ENCODE results near the gene SHISAL1.

Gene SHISAL1

DNA sequence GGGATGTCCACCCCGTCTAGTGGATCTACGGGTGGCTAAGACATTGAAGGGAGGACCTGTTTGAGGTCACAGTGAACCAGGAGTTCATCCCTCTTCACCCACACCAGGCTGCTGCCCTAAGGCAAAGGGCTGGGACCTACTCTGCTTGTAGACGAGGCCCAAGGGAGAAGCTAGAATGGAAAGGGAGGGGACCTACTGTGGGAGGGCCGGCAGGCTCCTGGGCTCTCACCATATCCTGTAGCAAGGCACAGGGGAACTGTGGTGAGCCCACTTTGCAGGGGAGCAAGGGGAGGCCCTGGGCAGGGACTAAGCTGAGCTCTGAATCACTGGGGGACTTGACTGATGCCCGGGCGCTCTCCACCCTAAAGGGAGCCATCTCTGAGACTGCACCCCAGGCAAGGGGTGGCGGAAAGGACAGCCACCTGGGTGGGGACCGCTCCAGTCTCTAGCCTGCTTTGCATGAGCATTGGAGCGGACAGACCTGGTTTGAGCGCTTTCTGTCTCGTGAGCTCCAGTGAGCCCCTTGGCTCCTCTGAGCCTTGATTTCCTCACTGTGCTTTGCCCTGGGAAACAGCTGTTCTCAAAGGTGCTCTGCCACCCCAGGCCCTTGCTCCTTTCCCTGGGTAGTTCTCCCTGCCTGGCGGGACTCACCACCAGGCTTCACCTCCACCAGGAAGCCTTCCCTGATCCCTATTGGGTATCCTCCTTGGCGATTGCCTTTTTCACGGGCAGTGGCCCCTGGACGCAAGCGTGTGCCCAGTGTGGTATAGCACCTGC lies 107.8 kb downstream of the SHISAL1 start:
- no peak for DNase-seq

DNA sequence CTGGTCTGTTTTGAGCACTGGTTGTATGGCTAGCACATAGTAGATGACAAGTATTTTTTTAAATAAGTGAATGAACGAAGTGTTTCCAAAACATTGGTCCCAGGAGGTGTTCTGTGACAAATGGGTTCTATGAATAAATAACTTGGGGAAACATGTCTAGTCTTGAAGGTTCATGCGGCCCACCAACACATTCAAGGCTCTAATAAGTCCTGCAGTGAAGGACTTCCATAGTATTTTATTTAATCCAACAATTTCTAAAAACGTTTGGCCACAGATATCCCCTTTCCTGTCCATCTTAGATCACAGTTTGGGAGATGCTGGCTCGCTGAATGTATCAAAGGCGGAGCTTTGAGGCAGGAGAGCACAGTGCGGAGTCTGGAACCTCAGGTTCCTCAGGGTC lies 109.5 kb downstream of the SHISAL1 start:
- no peak for DNase-seq

GRCh38 chr22:44202261-44202789 lies 110.4 kb downstream of the SHISAL1 start:
- no peak for DNase-seq

DNA sequence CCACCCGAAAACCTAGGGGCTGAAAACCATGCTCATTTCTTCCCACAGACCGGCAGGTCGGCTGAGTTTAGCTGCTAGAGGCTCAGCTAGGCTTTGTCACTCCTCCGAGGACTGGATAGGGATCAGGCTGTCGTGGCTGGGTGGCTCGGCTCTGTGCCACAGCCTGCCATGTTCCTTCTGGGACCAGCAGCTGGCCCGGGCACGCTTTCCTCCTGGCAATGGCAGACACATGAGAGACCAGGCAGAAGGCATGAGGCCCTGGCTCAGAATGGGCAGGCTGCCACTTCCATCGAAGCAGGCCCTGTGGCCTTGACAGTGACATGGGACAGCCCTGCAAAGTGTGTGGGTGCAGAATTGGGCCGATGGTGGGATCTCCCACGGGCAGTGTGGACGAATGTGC lies 111.1 kb downstream of the SHISAL1 start:
- no peak for DNase-seq

GRCh38 chr22:44200855-44201550 lies 111.7 kb downstream of the SHISAL1 start:
- no peak for DNase-seq

- DNase-seq, result no peak
These were observed 112.3 kb downstream of the SHISAL1 start for GRCh38 chr22:44200451-44200850.

DNA sequence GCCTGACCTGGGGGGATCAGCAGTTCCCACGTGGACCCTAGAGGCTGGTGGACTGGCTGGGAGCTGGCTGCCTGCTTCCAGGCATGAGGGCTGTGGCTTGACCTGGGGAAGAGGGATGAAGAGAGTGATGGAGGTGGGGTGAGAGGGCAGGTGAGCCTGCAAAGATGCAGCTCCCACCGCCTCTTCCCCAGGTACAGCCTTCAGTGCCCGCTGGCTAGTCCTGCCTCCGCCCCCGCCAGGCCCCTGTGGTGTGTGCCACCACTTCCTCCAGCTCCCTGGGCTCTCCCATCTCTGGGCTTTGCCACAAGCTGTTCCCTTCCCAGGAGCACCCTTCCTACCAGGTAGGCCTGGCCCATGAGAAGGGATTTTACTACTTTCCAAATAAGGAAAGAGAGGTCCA lies 112.9 kb downstream of the SHISAL1 start:
- DNase-seq, result no peak

- no peak for DNase-seq
These were observed 113.6 kb downstream of the SHISAL1 start for GRCh38 chr22:44199164-44199563.

DNA sequence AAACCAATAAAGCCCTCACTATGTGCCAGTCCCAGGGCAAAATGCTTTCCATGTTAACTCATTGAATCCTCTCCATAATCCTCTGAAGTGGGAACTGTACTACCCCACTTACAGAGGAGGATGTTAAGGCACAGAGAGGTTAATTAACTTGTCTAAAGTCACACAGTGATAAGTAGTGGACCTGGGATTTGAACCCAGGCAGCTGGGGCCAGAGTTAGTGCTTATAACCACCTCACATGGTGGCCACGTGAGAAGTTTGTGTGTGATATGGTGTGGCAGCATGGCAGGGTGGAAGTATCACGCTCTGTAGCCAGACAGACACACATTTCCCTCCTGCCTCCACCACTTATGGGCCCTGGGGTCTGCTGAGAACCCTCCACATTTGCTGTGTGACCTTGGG lies 115.5 kb downstream of the SHISAL1 start:
- no peak for DNase-seq

DNA sequence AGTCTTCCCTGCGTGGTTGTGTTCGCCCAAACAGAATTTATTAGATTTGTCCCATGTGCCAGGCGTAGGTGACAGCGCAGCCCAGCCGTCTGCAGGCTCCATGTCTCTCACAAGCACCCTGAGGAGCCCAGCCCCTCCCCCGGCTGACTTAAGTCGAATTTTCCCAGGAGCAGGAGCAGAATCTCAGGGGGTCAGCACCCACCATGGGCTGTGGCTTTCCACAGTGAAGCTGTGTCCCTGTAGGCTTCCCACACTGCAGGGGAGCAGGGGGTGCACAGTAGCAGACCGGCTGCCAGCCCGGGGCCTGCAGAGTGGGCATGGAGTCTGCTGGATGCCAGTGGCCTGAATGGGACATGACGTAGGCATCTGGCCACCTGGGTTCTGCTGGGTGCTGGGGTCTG lies 116.0 kb downstream of the SHISAL1 start:
- DNase-seq, result no peak

GRCh38 chr22:44196241-44196640 lies 116.5 kb downstream of the SHISAL1 start:
- DNase-seq, result no peak

DNA sequence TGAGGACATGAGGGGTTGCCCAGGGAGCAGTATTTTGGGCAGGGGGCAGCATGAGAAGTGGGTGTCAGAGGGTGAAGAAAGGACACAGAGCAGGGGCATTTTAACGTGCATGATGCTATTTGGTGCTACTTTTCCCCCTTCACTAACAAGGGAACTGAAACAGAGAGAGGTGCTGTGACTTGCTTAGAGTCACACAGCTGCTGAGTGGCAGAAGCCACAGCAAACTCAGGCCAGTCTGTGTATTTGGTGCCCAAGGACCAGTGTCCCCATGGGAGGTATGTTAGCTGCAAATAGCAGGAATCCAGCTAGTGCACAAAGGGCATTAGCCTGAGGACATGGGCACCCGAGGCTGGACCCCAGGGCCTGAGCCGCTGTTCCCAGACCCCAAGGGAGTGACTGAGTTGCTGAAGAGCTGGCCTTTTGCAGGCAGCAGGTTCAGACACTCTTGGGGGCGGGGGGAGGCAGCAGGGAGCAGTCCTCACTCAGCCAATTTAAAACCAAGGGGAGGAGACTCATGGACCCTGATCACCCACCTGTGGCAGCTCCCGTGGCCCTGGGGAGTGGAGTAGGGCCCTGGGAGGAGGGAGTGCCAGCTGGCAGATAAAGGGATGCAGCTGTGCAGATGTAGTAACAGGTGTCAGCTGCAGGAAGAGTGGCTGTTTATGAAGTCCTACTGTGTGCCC lies 117.4 kb downstream of the SHISAL1 start:
- no peak for DNase-seq

DNA sequence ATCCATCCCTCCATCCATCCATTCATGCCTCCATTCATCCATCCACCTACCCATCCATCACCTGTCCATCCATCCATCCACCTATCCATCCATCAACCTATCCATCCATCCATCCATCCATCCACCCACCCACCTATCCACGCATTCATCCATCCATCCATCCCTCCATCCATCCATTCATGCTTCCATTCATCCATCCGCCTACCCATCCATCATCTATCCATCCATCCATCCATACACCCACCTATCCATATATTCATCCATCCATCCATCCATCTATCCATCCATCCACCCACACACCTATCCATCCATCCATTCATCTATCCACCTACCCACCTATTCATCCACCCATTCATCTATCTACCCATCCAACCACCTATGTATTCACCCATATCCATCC lies 118.2 kb downstream of the SHISAL1 start:
- DNase-seq, result no peak
